Activated naive CD4-positive, alpha-beta T cell treated with Interleukin-2 at 50 U/mL for 16 hours (primary cell): Measurements from ENCODE around the gene KIAA0513.
A peak's percentile ranks its signal among the peaks of the same experiment; 100 is the strongest.
"Not testable (repeated sequence)": the region's sequence is repeated elsewhere in the genome, so short reads cannot be mapped to it uniquely, and the experiment has no call there.

Experiments used
- DNase-seq: peaks from one replicate; pipeline ENCODE4 v3.0.0-alpha.2; 2020

Gene KIAA0513

GRCh38 chr16:85123441-85123840, 95.8 kb downstream of the KIAA0513 start:
- DNase-seq, result not testable (repeated sequence)

GRCh38 chr16:85123891-85124635, 96.5 kb downstream of the KIAA0513 start:
- DNase-seq, result no peak

- no peak for DNase-seq
These were observed 97.2 kb downstream of the KIAA0513 start for GRCh38 chr16:85124636-85125346.

- no peak for DNase-seq
These were observed 98.2 kb downstream of the KIAA0513 start for GRCh38 chr16:85125570-85126393.

GRCh38 chr16:85126394-85126704, 98.8 kb downstream of the KIAA0513 start:
- no peak for DNase-seq

GRCh38 chr16:85126705-85127378, 99.2 kb downstream of the KIAA0513 start:
- DNase-seq, result peak; percentile 24

- DNase-seq, result no peak
These were observed 99.8 kb downstream of the KIAA0513 start for GRCh38 chr16:85127379-85127723.

GRCh38 chr16:85128079-85128837, 100.7 kb downstream of the KIAA0513 start:
- no peak for DNase-seq

GRCh38 chr16:85129876-85130704, 102.5 kb downstream of the KIAA0513 start:
- no peak for DNase-seq

- no peak for DNase-seq
These were observed 103.1 kb downstream of the KIAA0513 start for GRCh38 chr16:85130705-85131028.

- no peak for DNase-seq
These were observed 105.1 kb downstream of the KIAA0513 start for GRCh38 chr16:85132456-85133289.

- no peak for DNase-seq
These were observed 105.7 kb downstream of the KIAA0513 start for GRCh38 chr16:85133290-85133599.

- no peak for DNase-seq
These were observed 106.6 kb downstream of the KIAA0513 start for GRCh38 chr16:85134076-85134788.

GRCh38 chr16:85134789-85135142, 107.2 kb downstream of the KIAA0513 start:
- DNase-seq, result no peak

- no peak for DNase-seq
These were observed 108.7 kb downstream of the KIAA0513 start for GRCh38 chr16:85136213-85136701.

- DNase-seq, result no peak
These were observed 109.2 kb downstream of the KIAA0513 start for GRCh38 chr16:85136702-85137322.

GRCh38 chr16:85137323-85138072, 109.9 kb downstream of the KIAA0513 start:
- no peak for DNase-seq

GRCh38 chr16:85138073-85138824, 110.7 kb downstream of the KIAA0513 start:
- no peak for DNase-seq
